SH-SY5Y (cell line): Measurements from ENCODE around the gene HSD17B13.

Source experiments
- GATA2 ChIP-seq: IDR thresholded peaks from 2 replicates; pipeline ENCODE4 v1.6.1; 2011; ENCODE audit warnings: mild to moderate bottlenecking, low read depth, low read length
- GATA3 ChIP-seq: IDR thresholded peaks from 2 replicates; pipeline ENCODE4 v1.6.1; 2011; ENCODE audit warnings: low read depth, mild to moderate bottlenecking, low read length, moderate library complexity

GRCh38 chr4:87360338-87360935 lies 37.8 kb upstream of the HSD17B13 start:
- TF ChIP-seq GATA2 (no peak), GATA3 (no peak)
